ENCODE measurements around the gene MYO19. TPM values are rescaled to one million over a fixed set of nuclear protein-coding genes. Genes with fewer than 3 reads are reported as not detected.

Gene MYO19
- 46.2 TPM for total RNA-seq

GRCh38 chr17:36534840-36535668 is at the start of gene MYO19, which contains the start of gene PIGW:
TSS of gene MYO19 (minus strand) at chr17:36534868. CDS start at chr17:36532538, 2,330 bp downstream.
TSS of gene PIGW (plus strand) at chr17:36534987. CDS start at chr17:36537102, 2,115 bp downstream.
- peak; percentile 84 for DNase-seq (ENCODE audit: low spot score)

- no peak for DNase-seq (ENCODE audit: low spot score)
These were observed 49.1 kb upstream of the MYO19 start for GRCh38 chr17:36583787-36584186.

- no peak for DNase-seq (ENCODE audit: low spot score)
These were observed 44.0 kb upstream of the MYO19 start for GRCh38 chr17:36578671-36579070.

DNA sequence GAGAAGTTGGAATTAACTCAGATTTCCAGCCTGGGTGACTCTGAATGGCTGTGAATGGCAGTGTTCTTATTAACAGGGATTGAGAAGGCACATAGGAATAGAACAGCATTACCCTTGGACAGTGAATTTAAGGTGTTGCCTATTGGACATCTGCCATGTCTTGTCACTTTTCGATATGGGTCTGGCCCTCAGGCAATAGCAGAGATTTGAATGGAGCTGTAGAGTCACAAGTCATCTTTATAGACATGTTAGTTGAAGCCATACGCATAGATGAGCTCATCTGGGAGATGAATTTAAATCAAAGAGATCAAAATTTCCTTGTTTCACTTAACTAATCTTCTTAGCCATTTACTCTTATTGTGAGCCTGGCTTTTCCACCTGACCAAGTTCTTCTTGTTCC is 42.1 kb upstream of the MYO19 start:
- no peak for DNase-seq (ENCODE audit: low spot score)

DNA sequence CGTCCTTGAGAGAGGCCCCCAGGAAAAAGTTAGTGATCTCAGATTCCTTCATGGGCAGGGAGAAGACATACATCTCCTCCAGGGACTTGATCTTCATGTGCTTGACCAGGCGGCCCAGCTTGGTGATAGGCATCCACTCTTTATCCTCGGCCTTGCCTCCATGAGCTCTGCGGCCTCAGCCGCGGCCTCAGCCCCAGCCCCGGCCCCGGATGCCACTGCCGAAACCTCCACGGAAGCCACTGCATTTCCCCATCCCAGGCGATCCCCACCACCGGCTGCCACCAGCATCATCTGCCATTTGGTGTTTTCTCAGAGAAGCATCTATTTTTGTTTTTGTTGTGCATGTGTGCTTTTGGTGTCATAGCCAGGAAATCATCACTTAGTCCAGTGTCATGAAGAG is 40.4 kb upstream of the MYO19 start:
- DNase-seq (ENCODE audit: low spot score), result no peak

DNA sequence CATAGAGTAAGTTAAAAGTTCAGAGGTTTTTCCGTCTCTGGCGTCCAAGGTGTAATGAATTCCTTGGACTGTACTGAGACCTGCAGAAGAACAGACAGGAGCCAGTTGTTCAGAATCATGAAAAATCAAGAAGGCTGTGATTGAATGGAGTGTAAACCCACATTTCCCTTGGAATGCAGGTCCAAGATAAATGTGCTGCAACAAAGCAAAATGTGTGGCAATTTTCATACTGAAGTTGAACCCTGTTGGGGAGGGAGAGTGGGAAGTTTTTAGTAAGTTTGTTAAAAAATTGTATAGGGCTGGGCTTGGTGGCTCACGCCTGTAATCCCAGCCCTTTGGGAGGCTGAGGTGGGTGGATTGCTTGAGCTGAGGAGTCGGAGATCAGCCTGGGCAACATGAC is 31.4 kb upstream of the MYO19 start:
- no peak for DNase-seq (ENCODE audit: low spot score)

DNA sequence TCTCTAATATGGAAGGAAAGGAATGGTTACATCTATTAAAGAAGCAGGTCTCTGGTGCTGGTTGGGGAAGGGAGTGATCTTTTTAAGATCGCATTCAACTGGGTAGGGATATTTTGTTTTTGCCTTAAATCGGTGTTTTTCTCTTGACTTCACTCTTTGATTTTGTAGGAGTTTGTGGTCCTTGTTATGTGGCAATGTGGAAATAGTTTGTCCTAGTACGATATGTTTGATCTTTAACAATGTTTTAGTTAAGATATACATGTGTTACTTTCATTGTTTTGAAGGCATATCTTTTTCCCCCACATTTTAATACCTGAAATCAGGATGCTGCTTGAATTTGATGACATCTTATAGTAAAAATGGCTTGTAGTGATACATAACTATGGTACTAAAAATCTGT is 18.8 kb upstream of the MYO19 start:
- no peak for DNase-seq (ENCODE audit: low spot score)

GRCh38 chr17:36550491-36551417 is 16.1 kb upstream of the MYO19 start:
- DNase-seq (ENCODE audit: low spot score), result no peak

DNA sequence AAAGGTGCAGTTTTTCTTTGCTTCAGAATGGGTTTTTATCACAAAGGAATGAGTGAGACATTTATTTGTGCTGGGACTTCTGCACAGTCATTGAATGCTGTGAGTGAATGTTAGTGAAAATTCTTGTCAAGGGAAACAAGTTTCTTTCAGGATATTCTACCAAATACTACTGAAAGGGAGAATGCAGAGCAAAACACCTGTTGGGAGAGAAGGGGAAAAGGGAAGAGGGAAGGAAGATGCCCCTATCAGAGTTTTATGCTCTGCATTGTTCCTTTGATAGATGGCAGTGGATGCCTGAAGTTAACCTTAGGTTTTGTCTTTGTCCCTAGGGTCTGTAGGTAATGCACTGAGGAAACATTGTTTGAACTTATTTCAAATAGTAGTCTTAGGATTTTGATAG is 13.1 kb upstream of the MYO19 start:
- no peak for DNase-seq (ENCODE audit: low spot score)

DNA sequence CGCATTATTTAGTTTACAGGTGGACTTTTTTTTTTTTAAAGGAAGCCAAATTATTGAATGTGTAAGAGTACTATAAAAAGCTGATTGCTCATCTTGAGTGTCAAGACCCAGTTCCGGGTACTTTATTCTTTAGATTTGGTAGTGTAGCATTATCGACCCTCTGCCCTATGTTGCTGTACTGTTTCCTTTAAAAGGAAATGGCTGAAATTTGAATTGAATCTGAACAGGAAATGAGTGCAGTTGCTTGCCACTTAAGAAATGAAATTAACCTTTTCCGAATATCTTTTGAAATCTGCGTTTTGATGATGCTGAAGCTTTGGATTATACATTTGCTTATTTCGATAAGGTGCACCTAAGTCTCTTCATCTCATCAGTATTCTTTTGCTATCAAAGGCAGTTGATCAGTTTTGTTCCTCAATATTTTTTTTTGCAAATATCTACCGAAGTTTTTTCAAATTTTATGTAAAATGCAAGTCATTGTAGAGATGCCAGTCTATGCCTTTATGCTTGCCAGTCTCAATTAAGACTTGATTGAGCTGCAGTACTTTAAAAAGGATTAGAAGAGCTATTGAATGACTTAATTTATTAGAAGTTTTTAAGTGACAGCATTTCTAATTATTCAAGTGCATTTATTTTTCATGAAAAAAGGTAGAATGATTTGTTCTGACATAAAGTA is 11.9 kb upstream of the MYO19 start:
- no peak for DNase-seq (ENCODE audit: low spot score)

DNA sequence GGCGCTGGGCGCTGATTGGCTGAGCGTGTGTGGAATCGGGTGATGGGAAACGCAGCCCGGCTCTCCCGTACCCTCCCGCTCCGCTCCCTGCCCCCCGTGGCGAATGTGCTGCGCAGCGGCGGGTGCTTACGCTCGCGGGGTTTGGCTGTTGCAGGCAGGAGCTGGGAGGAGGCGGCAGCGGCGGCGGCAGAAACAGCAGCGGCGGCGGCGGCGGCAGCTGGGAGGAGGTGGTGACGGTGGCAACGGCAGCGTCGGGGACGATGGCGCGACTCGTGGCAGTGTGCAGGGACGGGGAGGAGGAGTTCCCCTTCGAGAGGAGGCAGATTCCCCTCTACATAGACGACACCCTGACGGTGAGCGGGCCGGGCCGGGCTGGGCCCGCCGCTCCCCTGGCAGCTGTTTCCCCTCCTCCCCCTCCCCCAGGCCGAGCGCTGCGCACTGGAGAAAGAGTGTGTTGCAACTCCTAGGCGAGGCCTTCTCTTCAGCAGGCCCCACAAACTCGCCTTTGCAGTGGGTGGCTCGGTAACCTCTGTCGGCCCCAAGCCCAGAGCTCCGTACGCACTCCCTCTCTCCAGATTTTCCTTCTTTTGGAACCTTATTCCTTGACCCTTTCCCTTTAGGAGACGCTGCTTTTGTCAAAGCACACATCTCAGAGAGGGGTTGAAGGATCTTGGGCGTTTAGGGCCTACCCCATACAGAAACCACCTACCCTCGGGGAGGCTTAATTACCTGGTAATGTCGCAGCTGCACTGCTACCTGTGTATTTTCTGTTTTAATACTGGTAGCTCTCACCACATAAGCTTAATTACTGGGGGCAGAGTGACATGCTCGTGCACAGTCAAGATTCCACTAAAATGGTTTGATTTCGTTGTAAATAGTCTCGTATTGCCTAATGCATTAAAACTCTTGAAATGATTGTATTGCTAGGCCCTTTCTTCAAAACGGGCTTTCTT is 11.1 kb upstream of the MYO19 start:
- peak; percentile 96 for DNase-seq (ENCODE audit: low spot score)

- DNase-seq (ENCODE audit: low spot score), result no peak
These were observed 10.4 kb upstream of the MYO19 start for GRCh38 chr17:36545077-36545464.

DNA sequence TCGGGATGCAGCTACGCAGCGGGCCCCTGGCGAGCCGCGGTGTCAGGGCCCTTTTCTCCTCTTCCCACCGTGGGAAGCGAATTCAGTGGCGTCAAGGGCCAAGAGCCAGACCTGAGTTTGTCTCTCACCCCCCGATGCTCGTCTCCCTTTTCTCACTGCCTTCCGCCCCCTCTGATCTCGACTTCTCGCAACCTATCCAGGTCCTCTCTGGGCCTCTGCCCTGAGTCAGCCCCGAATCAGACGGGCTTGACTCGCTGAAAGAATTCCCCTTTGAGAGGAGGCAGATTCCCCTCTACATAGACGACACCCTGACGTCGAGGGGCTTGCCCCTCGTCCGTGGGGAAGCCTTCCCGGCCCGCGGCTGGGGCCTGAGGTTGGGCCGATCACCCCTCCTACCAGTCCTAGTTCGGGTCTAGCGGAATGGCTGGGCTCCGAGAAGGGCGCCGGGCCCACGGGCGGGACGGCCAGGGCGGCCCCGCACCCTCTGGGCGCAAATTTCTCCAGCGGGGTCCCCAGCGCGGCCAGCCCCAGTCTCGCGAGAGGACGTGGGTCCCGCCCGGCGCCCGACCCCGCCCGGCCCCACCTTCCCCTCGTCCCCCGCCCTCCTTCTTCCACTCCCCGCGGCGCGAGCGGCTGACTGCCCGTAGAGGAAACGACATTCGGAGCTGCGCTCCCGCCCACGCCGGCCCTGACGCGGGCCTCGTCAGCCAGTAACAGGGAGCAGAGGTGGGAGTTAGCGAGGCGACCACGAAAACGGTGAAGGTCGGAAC is 9.8 kb upstream of the MYO19 start, which contains the start of gene GGNBP2:
GGNBP2 (plus strand) TSS at position 613 of the 770 bp plus-strand sequence. CDS start 806 bp downstream, outside the sequence.
- DNase-seq (ENCODE audit: low spot score), result peak; percentile 93

GRCh38 chr17:36544044-36544306 is 9.3 kb upstream of the MYO19 start:
- peak; percentile 39 for DNase-seq (ENCODE audit: low spot score)

DNA sequence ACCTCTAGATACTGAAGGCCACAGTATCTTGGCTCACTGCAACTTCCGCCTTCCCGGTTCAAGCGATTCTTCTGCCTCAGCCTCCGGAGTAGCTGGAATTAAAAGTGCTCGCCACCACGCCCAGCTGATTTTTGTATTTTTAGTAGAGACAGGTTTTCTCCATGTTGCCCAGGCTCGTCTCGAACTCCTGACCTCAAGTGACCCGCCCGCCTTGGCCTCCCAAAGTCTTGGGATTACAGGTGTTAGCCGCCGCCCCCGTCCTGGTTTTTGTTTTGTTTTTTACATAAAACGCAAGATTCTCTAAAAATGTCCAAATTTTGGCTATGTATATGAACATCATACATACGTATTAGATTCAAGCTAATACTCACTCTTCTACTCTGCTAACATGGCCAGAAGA is 8.1 kb upstream of the MYO19 start:
- DNase-seq (ENCODE audit: low spot score), result no peak

DNA sequence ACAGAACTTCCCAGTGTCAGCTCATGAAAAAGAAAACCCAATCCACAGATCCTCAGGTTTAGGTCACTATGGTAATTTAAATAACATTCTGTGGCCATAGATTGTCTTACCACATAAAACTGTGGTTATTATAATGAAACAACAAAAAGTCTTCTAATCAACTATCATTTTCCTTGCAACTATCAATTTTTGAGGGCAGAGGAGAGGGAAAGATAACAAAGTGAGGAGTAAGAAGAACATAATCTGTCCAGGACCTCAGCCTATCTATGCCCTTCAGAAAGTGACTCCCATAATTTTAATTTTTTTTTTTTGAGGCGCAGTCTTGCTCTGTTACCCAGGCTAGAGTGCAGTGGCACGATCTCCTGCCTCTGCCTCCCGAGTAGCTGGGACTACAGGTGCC is 6.0 kb upstream of the MYO19 start:
- DNase-seq (ENCODE audit: low spot score), result no peak

- DNase-seq (ENCODE audit: low spot score), result no peak
These were observed 1.0 kb upstream of the MYO19 start for GRCh38 chr17:36535669-36536081.

DNA sequence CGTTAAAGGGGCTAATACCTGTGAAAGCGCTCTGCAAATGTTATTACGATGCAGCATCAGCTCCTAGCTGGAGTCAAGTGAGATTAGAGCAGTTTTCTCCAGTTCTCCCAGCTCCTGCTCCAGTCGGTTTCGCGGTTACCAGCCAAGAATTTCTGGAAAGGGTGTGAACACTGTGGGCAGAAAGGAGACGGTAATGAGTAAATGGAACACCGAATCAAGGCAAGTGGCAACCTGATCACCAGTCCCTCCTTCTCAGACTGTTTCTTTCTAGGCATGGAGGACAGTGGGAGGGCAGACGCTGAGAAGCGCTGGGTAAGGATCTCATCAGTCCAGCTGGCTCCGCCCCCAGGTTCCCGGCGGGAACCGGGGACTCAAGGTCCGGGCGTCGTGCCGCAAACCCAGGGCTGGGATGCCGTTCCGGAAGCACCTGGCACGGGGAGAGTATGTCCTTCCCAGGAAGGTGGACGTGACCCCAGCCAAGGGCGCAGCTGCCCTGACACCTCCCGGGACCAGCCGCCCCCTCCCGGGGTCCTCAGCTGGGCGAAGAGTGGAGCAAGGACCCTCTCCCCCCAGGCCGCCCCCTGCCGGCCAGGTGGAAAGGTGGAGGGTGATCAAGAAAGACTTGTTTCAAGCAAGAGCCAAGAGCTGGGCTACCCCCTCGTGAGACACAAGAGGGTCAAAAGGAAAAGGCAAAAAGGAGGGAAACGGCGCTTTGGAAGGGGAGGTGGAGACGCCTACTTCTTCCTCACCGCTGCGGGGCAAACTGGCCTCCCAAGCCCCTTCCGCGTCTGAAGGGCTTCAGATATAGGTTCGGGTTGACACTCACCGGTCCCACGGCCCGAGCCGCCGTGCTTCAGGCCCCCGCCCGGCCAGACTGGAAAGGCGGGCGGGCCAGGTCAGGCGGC is 481 bp downstream of the MYO19 start:
- DNase-seq (ENCODE audit: low spot score), result peak; percentile 56

GRCh38 chr17:36532435-36532975 is 2.2 kb downstream of the MYO19 start:
- peak; percentile 7 for DNase-seq (ENCODE audit: low spot score)
